Activated CD8-positive, alpha-beta memory T cell treated with anti-CD3 and anti-CD28 coated beads, Interleukin-2, amount 50 U/mL, for 1 hour (primary cell): ENCODE measurements around the gene TMEM175.
"Not testable (repeated sequence)": the region's sequence is repeated elsewhere in the genome, so short reads cannot be mapped to it uniquely, and the experiment has no call there.

ENCODE experiments used
- DNase-seq: peaks from one replicate; pipeline ENCODE4 v3.0.0-alpha.2; 2020; ENCODE audit errors: extremely low read depth

TMEM175 gene

GRCh38 chr4:917466-917865 is 14.8 kb upstream of the TMEM175 start:
- no peak for DNase-seq

DNA sequence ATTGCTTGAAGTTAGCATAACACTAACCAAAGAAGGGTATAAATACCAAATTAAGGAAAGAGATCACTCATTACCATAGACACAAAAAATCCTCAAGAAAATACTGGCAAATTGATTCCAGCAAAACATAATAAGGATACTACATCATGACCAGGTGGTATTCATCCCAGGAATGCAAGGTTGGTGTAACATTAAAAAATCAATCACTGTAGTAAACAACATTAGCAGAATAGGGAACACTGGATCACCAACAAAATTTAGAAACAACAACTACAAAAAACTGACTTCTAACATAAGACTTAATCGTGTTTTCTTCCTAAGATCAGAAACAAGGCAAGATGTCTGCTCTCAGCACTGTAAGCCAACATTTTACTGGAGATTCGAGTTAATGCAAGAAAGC is 14.3 kb upstream of the TMEM175 start:
- DNase-seq: no peak

- not testable (repeated sequence) for DNase-seq
These were observed 13.7 kb upstream of the TMEM175 start for GRCh38 chr4:918591-918990.

GRCh38 chr4:919004-919680 is 13.1 kb upstream of the TMEM175 start:
- DNase-seq: not testable (repeated sequence)

GRCh38 chr4:921830-922331 is 10.4 kb upstream of the TMEM175 start:
- no peak for DNase-seq

GRCh38 chr4:924107-925096 is 7.9 kb upstream of the TMEM175 start:
- no peak for DNase-seq

DNA sequence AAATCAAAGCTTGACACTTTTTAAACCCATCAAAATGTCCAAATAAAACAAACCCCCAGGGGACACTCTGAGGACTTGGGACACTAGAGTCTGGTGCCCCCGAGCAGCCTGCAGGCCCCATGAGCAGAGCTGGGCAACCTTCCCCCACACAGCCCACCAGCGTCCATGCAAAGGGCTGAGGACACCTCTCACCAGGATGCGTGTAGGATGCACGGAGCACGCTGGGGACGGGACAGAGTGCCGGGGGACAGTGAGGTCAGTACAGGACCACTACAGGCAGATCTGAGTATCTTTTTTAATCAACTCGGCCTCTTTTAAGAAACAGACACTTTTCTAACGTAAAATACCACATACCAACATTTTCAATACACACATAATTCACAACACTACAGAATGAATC is 7.1 kb upstream of the TMEM175 start:
- no peak for DNase-seq

DNA sequence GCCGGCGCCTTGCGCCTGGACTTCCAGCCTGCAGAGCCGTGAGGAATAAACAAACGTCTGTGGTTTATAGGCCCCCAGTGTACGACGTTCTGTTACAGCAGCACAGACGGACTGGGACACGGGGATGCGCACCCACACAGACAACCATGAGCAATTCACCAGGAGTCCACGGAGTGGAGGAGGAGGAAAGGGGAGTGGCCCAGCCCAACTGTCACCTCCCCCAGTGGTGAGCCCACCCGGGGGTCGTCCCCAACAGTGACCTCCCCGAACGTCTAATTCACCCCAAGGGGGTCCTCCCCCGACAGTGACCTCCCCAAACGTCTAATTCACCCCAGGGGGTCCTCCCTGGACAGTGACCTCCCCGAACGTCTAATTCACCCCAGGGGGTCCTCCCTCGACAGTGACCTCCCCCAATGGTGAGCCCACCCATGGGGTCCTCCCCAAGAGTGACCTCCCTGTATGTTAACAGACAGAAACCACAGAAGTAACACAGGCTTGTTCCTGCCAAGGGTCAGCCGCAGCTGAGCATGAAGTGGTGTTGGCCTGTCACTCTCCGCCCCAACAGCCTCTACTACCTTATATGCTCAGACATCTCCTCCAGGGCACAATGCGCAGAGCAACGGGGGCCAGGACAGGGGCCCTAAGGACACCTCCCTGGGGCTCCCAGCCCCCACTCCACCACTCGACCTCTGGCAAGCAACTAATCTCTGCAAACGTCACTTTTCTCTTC is 6.3 kb upstream of the TMEM175 start:
- DNase-seq: no peak

DNA sequence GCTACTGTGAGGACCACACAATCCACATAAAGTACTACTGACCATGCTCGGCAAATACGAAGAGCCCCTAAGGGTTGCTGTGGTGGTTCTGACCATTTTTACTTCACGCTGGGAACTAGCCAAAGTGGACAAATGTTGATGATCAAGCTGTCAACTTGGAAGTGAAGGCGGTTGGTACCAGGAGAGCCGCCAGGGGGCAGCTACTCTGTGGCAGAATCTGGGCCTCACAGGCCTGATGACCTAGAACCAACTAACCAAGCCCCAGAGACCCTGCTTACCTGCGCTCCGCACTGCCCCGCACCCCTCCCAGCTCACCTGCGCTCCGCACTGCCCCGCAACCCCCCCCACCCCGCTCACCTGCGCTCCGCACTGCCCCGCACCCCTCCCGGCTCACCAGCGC is 5.7 kb upstream of the TMEM175 start:
- no peak for DNase-seq

- not testable (repeated sequence) for DNase-seq
These were observed 4.7 kb upstream of the TMEM175 start for GRCh38 chr4:927566-927965.

- no peak for DNase-seq
These were observed 3.0 kb upstream of the TMEM175 start for GRCh38 chr4:929096-929765.

- DNase-seq: no peak
These were observed 2.2 kb upstream of the TMEM175 start for GRCh38 chr4:930028-930551.

- no peak for DNase-seq
These were observed 1.4 kb upstream of the TMEM175 start for GRCh38 chr4:930827-931193.

DNA sequence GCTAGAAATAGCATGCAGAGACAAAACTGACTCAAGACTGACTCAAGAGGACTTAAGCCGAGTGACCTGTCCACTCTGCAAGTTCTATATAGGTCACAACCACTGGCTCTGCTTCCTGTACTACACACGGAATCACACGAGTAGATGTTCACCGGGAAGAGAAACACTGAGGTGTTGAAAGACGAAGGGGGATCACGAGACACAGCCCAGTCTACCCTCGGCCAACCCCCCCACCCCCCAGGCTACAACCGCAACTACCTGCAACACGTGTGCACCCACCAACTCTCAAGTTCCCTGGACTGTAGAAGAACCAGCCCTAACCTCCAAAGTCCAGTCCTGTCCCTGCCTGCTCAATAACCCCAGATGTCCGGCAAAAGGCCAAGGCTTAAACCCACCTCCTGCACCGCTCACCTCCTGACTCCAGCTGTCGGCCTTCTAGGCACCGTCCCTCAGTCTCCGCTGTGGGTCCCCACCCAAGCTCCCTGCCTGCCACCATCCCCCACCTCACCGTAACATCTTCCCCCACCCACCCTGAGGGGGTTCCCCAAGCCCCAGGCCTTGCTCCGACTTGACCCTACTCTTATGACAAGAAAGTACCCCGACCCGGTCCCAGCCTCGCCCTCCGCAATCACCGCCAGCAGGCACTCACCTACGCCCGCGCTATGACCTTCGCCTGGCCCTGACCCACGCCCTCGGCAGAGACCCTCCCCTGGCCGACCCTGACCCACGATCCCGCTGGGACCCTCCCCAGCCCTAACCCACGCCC is 883 bp upstream of the TMEM175 start:
- no peak for DNase-seq

- DNase-seq: no peak
These were observed 432 bp downstream of the TMEM175 start for GRCh38 chr4:932713-933070.

- DNase-seq: not testable (repeated sequence)
These were observed 7.2 kb downstream of the TMEM175 start for GRCh38 chr4:939508-939907.

GRCh38 chr4:945274-946102 is 13.2 kb downstream of the TMEM175 start:
- DNase-seq: no peak

GRCh38 chr4:946103-946450 is 13.8 kb downstream of the TMEM175 start:
- no peak for DNase-seq

GRCh38 chr4:946517-947471 is 14.5 kb downstream of the TMEM175 start:
- DNase-seq: no peak
